Ishikawa (cell line): Measurements from ENCODE around the gene OR56B1.

Source experiments
- CEBPB ChIP-seq: IDR thresholded peaks from 2 replicates; pipeline ENCODE4 v1.6.1; 2012
- CREB1 ChIP-seq: IDR thresholded peaks from 2 replicates; pipeline ENCODE4 v1.6.1; 2012; ENCODE audit warnings: low read depth
- EGR1 ChIP-seq: IDR thresholded peaks from 2 replicates; pipeline ENCODE4 v1.6.1; 2012
- EP300 ChIP-seq: IDR thresholded peaks from 2 replicates; pipeline ENCODE4 v1.6.1; 2012; ENCODE audit warnings: borderline replicate concordance
- FOXM1 ChIP-seq: IDR thresholded peaks from 2 replicates; pipeline ENCODE4 v1.6.1; 2012; ENCODE audit warnings: low read depth, borderline replicate concordance
- MAX ChIP-seq: IDR thresholded peaks from 2 replicates; pipeline ENCODE4 v1.6.1; 2012
- NFIC ChIP-seq: IDR thresholded peaks from 2 replicates; pipeline ENCODE4 v1.6.1; 2012
- RAD21 ChIP-seq: IDR thresholded peaks from 2 replicates; pipeline ENCODE4 v1.6.1; 2012; ENCODE audit warnings: low read depth
- TAF1 ChIP-seq: IDR thresholded peaks from 2 replicates; pipeline ENCODE4 v1.6.1; 2012; ENCODE audit warnings: low read depth, mild to moderate bottlenecking
- TCF12 ChIP-seq: IDR thresholded peaks from 2 replicates; pipeline ENCODE4 v1.6.1; 2012; ENCODE audit warnings: low read depth
- TEAD4 ChIP-seq: IDR thresholded peaks from 2 replicates; pipeline ENCODE4 v1.6.1; 2012
- USF1 ChIP-seq: IDR thresholded peaks from 2 replicates; pipeline ENCODE4 v1.6.1; 2012
- YY1 ChIP-seq: IDR thresholded peaks from 2 replicates; pipeline ENCODE4 v1.6.1; 2012; ENCODE audit warnings: low read depth
- ZBTB7A ChIP-seq: IDR thresholded peaks from 2 replicates; pipeline ENCODE4 v1.6.1; 2012; ENCODE audit warnings: low read depth
- TF ChIP-seq, protein P1 (sequence below): IDR thresholded peaks from 2 replicates; pipeline ENCODE4 v1.6.1; 2012; ENCODE audit warnings: low read depth, mild to moderate bottlenecking

The OR56B1 gene

GRCh38 chr11:5705688-5706087, 30.6 kb upstream of the OR56B1 start:
- TF ChIP-seq USF1 (no peak), FOXM1 (no peak), TAF1 (no peak), CEBPB (no peak), TCF12 (no peak), YY1 (no peak), CREB1 (no peak), RAD21 (no peak), TEAD4 (no peak), MAX (no peak), EP300 (no peak), ZBTB7A (no peak), NFIC (no peak), EGR1 (no peak)
- TF ChIP-seq, protein P1, sequence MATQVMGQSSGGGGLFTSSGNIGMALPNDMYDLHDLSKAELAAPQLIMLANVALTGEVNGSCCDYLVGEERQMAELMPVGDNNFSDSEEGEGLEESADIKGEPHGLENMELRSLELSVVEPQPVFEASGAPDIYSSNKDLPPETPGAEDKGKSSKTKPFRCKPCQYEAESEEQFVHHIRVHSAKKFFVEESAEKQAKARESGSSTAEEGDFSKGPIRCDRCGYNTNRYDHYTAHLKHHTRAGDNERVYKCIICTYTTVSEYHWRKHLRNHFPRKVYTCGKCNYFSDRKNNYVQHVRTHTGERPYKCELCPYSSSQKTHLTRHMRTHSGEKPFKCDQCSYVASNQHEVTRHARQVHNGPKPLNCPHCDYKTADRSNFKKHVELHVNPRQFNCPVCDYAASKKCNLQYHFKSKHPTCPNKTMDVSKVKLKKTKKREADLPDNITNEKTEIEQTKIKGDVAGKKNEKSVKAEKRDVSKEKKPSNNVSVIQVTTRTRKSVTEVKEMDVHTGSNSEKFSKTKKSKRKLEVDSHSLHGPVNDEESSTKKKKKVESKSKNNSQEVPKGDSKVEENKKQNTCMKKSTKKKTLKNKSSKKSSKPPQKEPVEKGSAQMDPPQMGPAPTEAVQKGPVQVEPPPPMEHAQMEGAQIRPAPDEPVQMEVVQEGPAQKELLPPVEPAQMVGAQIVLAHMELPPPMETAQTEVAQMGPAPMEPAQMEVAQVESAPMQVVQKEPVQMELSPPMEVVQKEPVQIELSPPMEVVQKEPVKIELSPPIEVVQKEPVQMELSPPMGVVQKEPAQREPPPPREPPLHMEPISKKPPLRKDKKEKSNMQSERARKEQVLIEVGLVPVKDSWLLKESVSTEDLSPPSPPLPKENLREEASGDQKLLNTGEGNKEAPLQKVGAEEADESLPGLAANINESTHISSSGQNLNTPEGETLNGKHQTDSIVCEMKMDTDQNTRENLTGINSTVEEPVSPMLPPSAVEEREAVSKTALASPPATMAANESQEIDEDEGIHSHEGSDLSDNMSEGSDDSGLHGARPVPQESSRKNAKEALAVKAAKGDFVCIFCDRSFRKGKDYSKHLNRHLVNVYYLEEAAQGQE, result no peak

GRCh38 chr11:5712507-5712906, 23.7 kb upstream of the OR56B1 start:
- TF ChIP-seq, protein P1, result no peak
- TF ChIP-seq RAD21 (peak; percentile 46), EP300 (no peak), CREB1 (no peak)

DNA sequence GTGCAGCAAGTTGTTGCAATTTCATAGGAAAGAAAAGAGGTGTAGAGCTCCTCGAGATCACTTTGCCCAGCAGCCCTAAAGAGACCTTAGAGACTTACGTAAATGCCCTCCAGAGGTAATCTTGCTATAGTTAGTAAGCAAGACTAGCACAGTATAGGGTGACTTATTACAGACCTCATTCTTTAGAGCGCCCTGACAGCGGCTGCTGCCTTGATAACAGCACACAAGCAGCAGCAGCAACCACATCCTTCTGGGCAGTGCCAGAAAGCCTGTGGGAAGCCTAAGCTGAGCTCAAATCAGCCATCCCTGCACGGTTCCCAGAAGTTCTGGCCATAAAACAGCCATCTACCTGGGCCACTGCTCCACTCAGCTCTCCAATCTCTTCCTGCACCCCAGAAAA, 22.6 kb upstream of the OR56B1 start:
- TF ChIP-seq MAX (no peak), TCF12 (no peak), NFIC (no peak), CREB1 (no peak), YY1 (no peak), USF1 (no peak), FOXM1 (no peak), EGR1 (no peak)

DNA sequence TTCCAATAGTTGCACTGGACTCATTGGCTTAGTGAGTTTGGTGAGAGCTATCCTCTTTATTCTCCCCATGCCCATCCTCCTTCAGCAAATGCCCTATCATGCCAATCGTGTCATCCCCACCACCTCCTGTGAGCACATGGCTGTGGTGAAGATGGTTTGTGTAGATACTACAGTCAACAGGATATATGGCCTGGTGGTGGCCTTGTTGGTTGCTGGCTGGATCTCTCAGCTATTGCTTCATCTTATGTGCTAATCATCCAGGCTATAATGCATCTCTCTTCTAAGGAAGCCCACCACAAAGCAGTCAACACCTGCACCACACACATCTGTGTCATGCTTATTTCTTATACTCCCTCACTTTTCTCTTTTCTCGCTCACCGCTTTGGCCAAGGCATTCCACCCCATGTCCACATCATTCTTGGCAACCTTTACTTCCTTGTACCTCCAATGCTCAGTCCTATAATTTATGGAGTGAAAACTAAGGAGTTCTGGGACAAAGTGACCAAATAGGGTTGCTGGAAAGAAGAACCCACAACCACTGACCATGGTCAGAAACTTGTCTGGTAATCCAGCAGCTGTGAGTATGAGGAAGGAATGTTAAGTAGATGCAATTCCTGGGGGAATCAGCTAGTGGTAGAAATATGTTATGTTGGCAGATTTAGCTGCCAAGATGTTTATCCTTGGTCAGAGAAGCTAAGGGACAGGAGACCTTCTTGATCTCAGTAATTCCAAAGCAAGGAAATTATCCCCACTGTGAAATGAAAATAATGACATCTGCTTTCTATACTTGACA, 16.3 kb upstream of the OR56B1 start:
- TF ChIP-seq EP300, result no peak
- no peak for TF ChIP-seq USF1
- TF ChIP-seq, protein P1, result no peak
- no peak for TF ChIP-seq TEAD4
- no peak for TF ChIP-seq MAX
- no peak for TF ChIP-seq CEBPB
- TF ChIP-seq ZBTB7A, result no peak
- no peak for TF ChIP-seq EGR1
- no peak for TF ChIP-seq NFIC
- TF ChIP-seq TAF1, result no peak
- TF ChIP-seq FOXM1, result no peak
- no peak for TF ChIP-seq RAD21
- TF ChIP-seq CREB1, result no peak
- no peak for TF ChIP-seq TCF12
